ENCODE results near the gene ZSWIM7. TPM values are rescaled to one million over a fixed set of nuclear protein-coding genes. Genes with fewer than 3 reads are reported as not detected.

ZSWIM7 gene
- total RNA-seq (10 to 100 TPM; 11.3 to 13.0 TPM), total RNA-seq (4.0 to 36.4 (median 16.2) reads per million in 172 experiments)
- 28.2 TPM for polyA plus RNA-seq (2013, experiment 1 of 2)
- polyA plus RNA-seq (2013, experiment 2 of 2): 26.7 TPM

GRCh38 chr17:15999141-15999973 is at the start of gene ZSWIM7, which contains the start of gene TTC19:
Gene ZSWIM7, minus strand, starts transcription at chr17:15999704. Its CDS starts 110 bp downstream, at chr17:15999594.
Gene TTC19, plus strand, starts transcription at chr17:15999824. Its CDS starts 25 bp downstream, at chr17:15999849.
- DNase-seq (peak; percentile 73 to 96 (median 91)), ATAC-seq (ENCODE audit: poor library complexity) (peak; percentile 73)
- peak within 1 kb of the TSS; percentile 78 for H3K4me3 ChIP-seq (ENCODE audit: low read length)
- peaks cover 42% of the 10 kb centered on the region for H3K36me3 ChIP-seq (ENCODE audit: insufficient read depth, low read length)
- peak within 1 kb of the TSS; percentile 86 to 89 for H3K27ac ChIP-seq (ENCODE audit: low read depth in 1 of 2, low read length in 2 of 2)
- no peak for TF ChIP-seq CTCF (IDR thresholded peaks at IDR 0.05)
- no peaks in the 10 kb centered on the region for H3K9me3 Mint-ChIP-seq
- ChIA-PET CTCF (interaction anchor here (0.6 to 1.7 kb wide), 6 partner anchors 25 to 231 kb away, joined by 3 to 7 read pairs (median 3); partner anchors contain the start of gene ADORA2B), POLR2A (interaction anchor here (0.6 to 2.2 kb wide), 14 partner anchors 9 to 537 kb away, joined by 3 to 6 read pairs (median 3); partner anchors contain the start of gene UBB)
- H3K27me3 Mint-ChIP-seq: no peaks in the 10 kb centered on the region
- peak within 1 kb of the TSS; percentile 88 for H3K27ac Mint-ChIP-seq
- H3K27me3 ChIP-seq (ENCODE audit: control insufficient read depth in 1 of 2, insufficient read depth in 2 of 2, low read length in 2 of 2): no peaks in the 10 kb centered on the region
- peak within 1 kb of the TSS; percentile 95 for H3K4me3 Mint-ChIP-seq
- peaks cover 62% of the 10 kb centered on the region for H3K36me3 Mint-ChIP-seq (ENCODE audit: low read depth)
- peaks cover 44% of the 10 kb centered on the region for H3K4me1 Mint-ChIP-seq (ENCODE audit: low read depth)
- H3K4me1 ChIP-seq (ENCODE audit: insufficient read depth, low read length): peaks cover 27% of the 10 kb centered on the region
- H3K9me3 ChIP-seq (ENCODE audit: control insufficient read depth in 1 of 2, insufficient read depth in 1 of 2, low read length in 2 of 2): no peaks in the 10 kb centered on the region
- intact Hi-C loops (cut with DNase I, micrococcal nuclease): loop anchor here in 1 of 2 experiments (2.0 kb wide), 1 partner anchor 743 kb away; no protein-coding TSS in a partner anchor

DNA sequence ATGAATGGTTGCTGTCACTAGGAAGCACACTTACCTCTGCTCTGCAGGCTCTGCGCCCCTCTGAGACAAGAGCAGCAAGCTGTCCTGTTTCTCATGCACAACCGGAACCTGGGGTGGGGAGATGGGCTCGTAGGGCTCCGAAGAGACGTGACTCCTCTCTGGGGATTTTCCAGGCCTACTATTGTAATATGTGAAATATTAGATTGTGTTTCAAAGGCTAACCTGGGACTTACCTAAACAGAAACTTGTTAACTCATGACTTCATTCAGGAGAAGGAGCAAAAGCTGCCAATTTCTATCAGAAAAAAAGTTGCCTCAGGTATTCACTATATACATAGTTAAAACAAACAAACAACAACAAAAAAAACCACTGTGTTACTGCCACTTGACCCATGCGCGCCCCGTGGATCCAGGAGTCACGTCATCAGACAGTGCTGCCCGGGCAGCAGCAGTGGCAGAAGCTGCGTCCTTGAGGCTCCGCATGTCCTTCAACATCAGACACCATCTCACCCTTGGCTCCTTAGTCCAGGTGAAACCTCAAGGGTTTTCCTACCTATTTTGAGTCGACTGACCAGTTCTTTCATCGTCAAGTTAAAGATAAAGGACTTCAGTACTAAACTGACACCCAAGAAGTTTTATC is 49.4 kb upstream of the ZSWIM7 start:
- H3K4me1 Mint-ChIP-seq (ENCODE audit: low read depth): peaks cover 18% of the 10 kb centered on the region
- H3K27me3 Mint-ChIP-seq: no peaks in the 10 kb centered on the region
- intact Hi-C loops (cut with DNase I, micrococcal nuclease): loop anchor here in 1 of 2 experiments (1.0 kb wide), 1 partner anchor 12 kb away; no protein-coding TSS in a partner anchor
- no peak overlapping the region for H3K4me3 Mint-ChIP-seq
- no peaks in the 10 kb centered on the region for H3K27me3 ChIP-seq (ENCODE audit: control insufficient read depth in 1 of 2, insufficient read depth in 2 of 2, low read length in 2 of 2)
- no peaks in the 10 kb centered on the region for H3K9me3 Mint-ChIP-seq
- TF ChIP-seq CTCF (IDR thresholded peaks at IDR 0.05): no peak
- H3K36me3 Mint-ChIP-seq (ENCODE audit: low read depth): peaks cover 79% of the 10 kb centered on the region
- H3K36me3 ChIP-seq (ENCODE audit: insufficient read depth, low read length): peaks cover 65% of the 10 kb centered on the region
- POLR2A ChIA-PET: no interaction called here
- CTCF ChIA-PET: no interaction called here
- no peaks in the 10 kb centered on the region for H3K9me3 ChIP-seq (ENCODE audit: control insufficient read depth in 1 of 2, insufficient read depth in 1 of 2, low read length in 2 of 2)
- H3K27ac Mint-ChIP-seq: no peak overlapping the region
- no peak for DNase-seq
- H3K27ac ChIP-seq (ENCODE audit: low read depth in 1 of 2, low read length in 2 of 2): no peak overlapping the region
- H3K4me3 ChIP-seq (ENCODE audit: low read length): no peak overlapping the region
- no peak for ATAC-seq (ENCODE audit: poor library complexity)
- H3K4me1 ChIP-seq (ENCODE audit: insufficient read depth, low read length): no peaks in the 10 kb centered on the region

DNA sequence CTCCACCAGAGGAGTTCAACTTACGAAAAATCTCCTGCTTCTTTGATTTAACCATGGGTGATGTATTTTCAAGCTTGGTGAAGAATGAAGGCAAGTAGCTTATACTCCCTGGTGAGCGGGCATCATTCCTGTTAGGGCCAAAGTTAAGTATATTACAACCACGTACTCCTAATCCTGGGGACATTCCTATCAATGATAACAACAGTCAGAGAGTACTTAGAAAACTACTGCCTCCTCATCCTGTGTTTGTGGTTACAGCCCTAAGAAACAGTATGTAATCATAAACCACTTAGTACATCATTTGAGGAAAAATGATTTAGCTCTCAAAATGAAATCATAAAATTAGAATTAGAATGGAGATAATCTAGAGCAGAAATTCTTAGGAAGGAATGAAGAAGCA is 47.5 kb upstream of the ZSWIM7 start:
- Histone ChIP-seq H3K4me1 (ENCODE audit: insufficient read depth, low read length) (no peaks in the 10 kb centered on the region), H3K27ac (ENCODE audit: low read depth in 1 of 2, low read length in 2 of 2) (no peak overlapping the region), H3K36me3 (ENCODE audit: insufficient read depth, low read length) (peaks cover 76% of the 10 kb centered on the region), H3K27me3 (ENCODE audit: control insufficient read depth in 1 of 2, insufficient read depth in 2 of 2, low read length in 2 of 2) (no peaks in the 10 kb centered on the region), H3K4me3 (ENCODE audit: low read length) (no peak overlapping the region), H3K9me3 (ENCODE audit: control insufficient read depth in 1 of 2, insufficient read depth in 1 of 2, low read length in 2 of 2) (no peaks in the 10 kb centered on the region)
- Mint-ChIP-seq H3K27me3 (no peaks in the 10 kb centered on the region), H3K4me1 (ENCODE audit: low read depth) (no peaks in the 10 kb centered on the region), H3K4me3 (no peak overlapping the region), H3K27ac (peak overlapping the region; percentile 55), H3K36me3 (ENCODE audit: low read depth) (peaks cover 79% of the 10 kb centered on the region), H3K9me3 (no peaks in the 10 kb centered on the region)
- POLR2A ChIA-PET: no interaction called here
- TF ChIP-seq CTCF (IDR thresholded peaks at IDR 0.05): no peak
- intact Hi-C loops (cut with DNase I, micrococcal nuclease): no loop called here
- ATAC-seq (ENCODE audit: poor library complexity) (no peak), DNase-seq (no peak)
- CTCF ChIA-PET: interaction anchor here (1.0 kb wide), 1 partner anchor 186 kb away, joined by 3 read pairs; no protein-coding TSS in a partner anchor

Measured in CD4-positive, alpha-beta T cell (primary cell).